KOPT-K1 (cell line): ENCODE data around the gene ZC3H12C.

Source experiments
- H3K27ac ChIP-seq: fragments of 200-600 bp; sonication (generic); 2 replicates; pipeline ENCODE4 v1.5.1; 2016; ENCODE audit warnings: antibody characterized with exemption, mild to moderate bottlenecking, low read depth, low read length; ENCODE audit not compliant: poor library complexity, severe bottlenecking
- H3K36me3 ChIP-seq: fragments of 200-600 bp; sonication (generic); 2 replicates; pipeline ENCODE4 v1.5.1; 2017; ENCODE audit warnings: antibody characterized with exemption, mild to moderate bottlenecking, low read length, moderate library complexity; ENCODE audit not compliant: insufficient read depth
- H3K9me3 ChIP-seq: fragments of 200-600 bp; sonication (generic); 2 replicates; pipeline ENCODE4 v1.5.1; 2017; ENCODE audit warnings: antibody characterized with exemption, low read length, mild to moderate bottlenecking; ENCODE audit not compliant: insufficient read depth, poor library complexity, severe bottlenecking

ZC3H12C gene

GRCh38 chr11:110141812-110142211 is 48.6 kb downstream of the ZC3H12C start:
- Histone ChIP-seq H3K36me3 (no peaks in the 10 kb centered on the region), H3K27ac (no peak overlapping the region)

DNA sequence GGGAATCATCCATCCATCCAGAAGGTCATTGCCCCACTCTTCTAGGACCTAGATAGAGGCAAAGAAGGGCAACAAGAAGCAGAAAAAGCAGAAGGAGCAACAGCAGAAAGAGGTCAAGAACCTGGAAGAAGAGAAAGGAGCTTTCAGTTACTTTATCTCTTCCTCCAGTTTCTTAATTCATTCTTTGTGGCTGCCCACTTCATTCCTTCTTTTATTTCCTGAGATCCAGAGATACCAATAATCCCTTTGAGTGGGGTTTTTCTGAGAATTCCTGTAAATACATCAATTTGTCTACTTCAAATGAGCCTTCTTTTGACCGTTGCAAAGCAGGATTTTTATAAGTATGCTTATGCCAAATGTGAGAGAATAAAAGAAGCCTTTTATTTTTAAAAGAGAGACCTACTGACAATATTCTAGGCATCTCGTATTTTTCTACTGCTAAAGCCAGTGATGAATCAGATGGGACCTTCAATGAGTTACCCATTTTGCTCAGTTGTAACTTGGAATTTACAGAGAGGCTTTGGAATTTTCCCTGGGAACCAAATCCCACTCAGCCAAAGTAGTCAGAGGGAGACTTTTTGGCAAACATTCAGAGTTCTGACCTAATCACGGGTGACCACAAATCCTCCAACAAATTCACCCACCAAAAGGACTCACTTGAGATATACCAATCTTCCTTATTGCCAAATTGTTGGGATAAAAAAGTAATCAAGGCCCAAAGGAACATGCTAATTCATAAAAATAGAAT is 54.9 kb downstream of the ZC3H12C start:
- Histone ChIP-seq H3K36me3 (no peaks in the 10 kb centered on the region), H3K27ac (no peak overlapping the region)

More at GRCh38 chr11:110141812-110142211, 48.6 kb downstream of the ZC3H12C start:
- no peaks in the 10 kb centered on the region for H3K9me3 ChIP-seq

DNA sequence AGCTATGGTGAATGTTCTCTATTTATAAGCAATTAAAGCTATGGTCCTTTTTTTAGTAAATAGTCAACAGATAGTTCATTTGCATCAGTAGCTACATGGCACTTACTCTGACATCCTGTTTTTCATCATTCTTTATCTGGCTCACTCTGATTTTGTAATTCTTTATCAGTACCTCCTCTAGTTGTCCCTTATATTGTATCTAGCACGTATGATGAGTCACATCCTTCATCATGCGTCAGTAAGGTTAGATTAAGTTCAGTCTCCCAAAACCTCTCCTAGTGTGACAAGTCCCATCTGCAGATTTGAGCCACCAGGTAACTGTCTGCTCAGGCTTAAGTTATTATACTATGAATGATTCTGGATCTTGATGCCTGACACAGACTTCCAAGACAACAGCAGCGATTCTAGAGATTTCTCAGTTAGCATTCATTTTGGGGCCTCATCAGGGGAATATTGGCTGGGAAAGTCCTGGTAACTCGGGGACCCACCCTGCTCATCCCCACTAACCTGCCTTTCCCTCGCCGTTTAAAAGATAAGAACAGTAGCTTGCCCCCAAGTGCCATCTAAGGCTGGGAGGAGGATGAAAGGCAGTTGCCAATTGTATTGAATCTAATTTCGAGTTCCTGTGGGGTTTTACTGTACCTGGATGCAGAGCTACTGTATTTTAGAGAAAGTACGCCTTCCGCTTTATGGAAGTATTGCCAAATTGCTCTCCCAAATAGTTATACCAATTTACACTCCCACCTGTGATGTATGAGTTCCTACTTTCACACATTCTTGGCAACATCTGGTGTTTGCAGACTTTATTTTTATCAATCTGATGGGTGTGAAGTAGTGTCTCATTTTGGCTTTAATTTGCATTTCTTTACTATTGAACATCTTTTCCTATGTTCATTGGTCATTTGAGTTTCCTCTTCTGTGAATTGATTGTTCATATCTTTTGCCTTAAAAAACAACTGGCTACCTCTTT is 55.9 kb downstream of the ZC3H12C start:
- Histone ChIP-seq H3K36me3 (no peaks in the 10 kb centered on the region), H3K9me3 (no peaks in the 10 kb centered on the region), H3K27ac (no peak overlapping the region)

More for the DNA sequence above, 54.9 kb downstream of the ZC3H12C start:
- no peaks in the 10 kb centered on the region for H3K9me3 ChIP-seq

GRCh38 chr11:110152199-110152598 is 59.0 kb downstream of the ZC3H12C start:
- H3K36me3 ChIP-seq = no peaks in the 10 kb centered on the region
- H3K27ac ChIP-seq = no peak overlapping the region

DNA sequence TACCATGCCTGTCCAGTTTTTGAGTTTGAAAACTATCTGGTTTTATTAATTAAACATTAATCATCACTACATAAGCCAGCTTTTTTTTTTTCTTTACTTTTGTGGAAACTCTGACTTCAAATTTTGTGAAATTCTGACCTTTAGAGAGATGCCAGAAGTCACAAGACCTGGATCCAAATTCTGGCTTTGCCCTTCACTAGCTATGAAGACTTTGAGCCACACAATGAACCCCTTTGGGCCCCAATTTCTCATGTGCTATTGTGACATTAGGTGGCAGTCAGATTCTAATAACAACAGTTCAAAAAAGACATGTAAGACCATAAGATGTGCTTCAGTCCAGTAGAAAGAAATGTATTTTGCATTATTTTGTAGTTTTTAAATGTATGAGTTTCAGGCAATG is 60.3 kb downstream of the ZC3H12C start:
- no peak overlapping the region for H3K27ac ChIP-seq
- no peaks in the 10 kb centered on the region for H3K9me3 ChIP-seq
- H3K36me3 ChIP-seq = no peaks in the 10 kb centered on the region

More at GRCh38 chr11:110152199-110152598, 59.0 kb downstream of the ZC3H12C start:
- H3K9me3 ChIP-seq = no peaks in the 10 kb centered on the region

DNA sequence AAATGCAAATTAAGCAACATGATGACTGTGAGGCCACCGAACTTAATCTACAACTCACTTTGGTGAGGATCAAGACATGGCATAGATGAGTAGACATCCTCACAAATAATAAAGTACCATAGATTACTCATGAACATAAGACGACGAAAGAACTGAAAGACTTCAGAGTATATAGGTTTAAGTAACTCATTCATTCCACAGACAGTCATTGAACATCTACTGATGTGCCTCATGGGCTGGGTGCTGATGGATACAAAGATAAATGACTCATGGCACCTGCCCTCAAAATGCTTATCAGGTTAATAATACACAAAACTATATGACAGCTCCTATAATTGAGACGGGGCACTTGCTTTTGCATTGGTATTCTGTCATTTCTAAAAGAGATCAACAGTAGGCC is 63.3 kb downstream of the ZC3H12C start:
- Histone ChIP-seq H3K27ac (no peak overlapping the region), H3K36me3 (no peaks in the 10 kb centered on the region), H3K9me3 (no peaks in the 10 kb centered on the region)

DNA sequence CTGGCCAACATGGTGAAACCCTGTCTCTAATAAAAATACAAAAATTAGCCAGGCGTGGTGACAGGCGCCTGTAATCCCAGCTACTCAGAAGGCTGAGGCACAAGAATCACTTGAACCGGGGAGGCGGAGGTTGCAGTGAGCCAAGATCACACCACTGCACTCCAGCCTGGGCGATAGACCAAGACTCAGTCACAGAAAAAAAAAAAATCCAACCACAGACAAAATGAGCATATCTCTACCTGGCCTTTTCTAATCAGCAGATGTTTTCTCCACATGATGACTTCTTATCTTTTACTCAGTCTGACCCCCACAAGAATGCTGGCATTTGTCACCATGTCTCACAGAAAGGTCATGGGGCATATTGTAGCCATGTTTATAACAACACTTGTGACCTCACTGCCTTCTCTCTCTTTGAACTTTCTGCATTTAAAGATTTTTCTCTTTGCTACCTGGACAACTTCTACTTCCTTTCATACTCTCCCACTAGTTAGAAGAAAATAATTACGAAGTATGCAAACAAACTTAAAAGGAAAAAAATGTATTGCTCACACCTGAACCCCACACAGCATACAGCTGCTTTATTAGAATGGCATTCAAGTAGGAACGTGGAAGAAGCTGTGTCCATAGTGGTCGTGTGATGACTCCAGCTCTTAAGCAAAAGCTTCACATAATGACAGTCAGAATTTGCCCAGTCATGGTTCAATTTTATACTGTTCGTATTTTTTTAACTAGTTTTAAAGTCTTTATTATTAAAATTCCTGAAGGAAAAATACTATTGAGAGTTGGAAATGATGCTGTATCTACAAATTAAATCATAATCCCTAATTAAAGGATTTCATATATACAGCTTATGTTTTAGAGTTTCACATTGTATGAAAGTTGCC is 65.4 kb downstream of the ZC3H12C start:
- no peaks in the 10 kb centered on the region for H3K36me3 ChIP-seq
- no peak overlapping the region for H3K27ac ChIP-seq
- no peaks in the 10 kb centered on the region for H3K9me3 ChIP-seq

DNA sequence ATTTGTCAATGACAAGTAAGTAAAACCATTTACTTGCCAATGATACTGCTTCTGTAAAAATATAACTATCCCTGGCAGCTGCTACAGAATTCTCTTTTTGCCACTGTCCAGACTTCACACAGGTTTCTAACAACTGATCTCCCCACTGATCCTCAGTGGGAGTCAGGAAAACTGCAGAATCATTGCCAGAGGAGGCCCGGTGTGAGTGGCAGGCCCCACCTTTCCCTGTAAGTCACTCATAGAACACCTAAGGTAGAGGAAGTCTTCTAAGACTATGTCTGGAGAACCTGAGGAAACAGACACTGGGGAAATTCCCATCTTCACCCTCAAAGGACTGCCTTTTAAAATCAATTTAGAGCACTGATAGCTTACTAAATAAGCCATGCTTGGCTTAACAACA is 66.3 kb downstream of the ZC3H12C start:
- H3K27ac ChIP-seq = no peak overlapping the region
- H3K36me3 ChIP-seq = no peaks in the 10 kb centered on the region

DNA sequence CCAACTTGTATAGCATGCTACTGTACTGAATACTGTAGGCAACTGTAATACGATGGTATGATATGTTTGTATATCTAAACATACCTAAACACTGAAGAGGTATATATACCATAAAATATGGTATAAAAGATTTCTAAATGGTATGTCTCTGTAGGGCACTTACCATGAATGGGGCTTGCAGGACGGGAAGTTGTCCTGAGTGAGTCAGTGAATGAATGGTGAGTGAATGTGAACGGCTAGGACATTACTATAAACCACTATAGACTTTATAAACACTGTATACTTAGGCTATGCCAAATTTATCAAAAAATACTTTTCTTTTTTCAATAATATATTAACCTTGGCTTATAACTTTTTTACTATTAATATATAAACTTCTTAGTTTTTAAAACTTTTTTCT is 66.8 kb downstream of the ZC3H12C start:
- H3K27ac ChIP-seq = no peak overlapping the region
- H3K36me3 ChIP-seq = no peaks in the 10 kb centered on the region
- no peaks in the 10 kb centered on the region for H3K9me3 ChIP-seq

More for the DNA sequence above, 66.3 kb downstream of the ZC3H12C start:
- H3K9me3 ChIP-seq = no peaks in the 10 kb centered on the region

DNA sequence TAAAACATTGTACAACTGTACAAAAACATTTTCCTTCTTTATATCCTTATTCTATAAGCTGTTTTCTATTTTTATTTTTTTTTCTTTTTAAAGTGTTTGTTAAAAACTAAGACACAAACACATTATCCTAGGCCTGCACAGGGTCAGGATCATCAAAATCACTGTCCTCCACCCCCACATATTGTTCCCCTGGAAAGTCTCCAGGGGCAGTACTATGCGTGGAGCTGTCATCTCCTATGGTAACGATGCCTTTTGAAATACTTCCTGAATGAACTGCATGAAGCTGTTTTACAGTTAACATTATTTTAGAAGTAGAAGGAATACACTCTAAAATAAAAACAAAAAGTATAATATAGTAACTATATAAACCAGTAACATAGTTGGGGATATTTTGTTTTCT is 67.2 kb downstream of the ZC3H12C start:
- Histone ChIP-seq H3K9me3 (no peaks in the 10 kb centered on the region), H3K36me3 (no peaks in the 10 kb centered on the region), H3K27ac (no peak overlapping the region)

- Histone ChIP-seq H3K9me3 (no peaks in the 10 kb centered on the region), H3K27ac (no peak overlapping the region), H3K36me3 (no peaks in the 10 kb centered on the region)
Measured at GRCh38 chr11:110161061-110161460, 67.9 kb downstream of the ZC3H12C start.

- Histone ChIP-seq H3K9me3 (no peaks in the 10 kb centered on the region), H3K36me3 (no peaks in the 10 kb centered on the region), H3K27ac (no peak overlapping the region)
Measured at GRCh38 chr11:110162216-110162615, 69.0 kb downstream of the ZC3H12C start.

- no peaks in the 10 kb centered on the region for H3K9me3 ChIP-seq
- no peaks in the 10 kb centered on the region for H3K36me3 ChIP-seq
- no peak overlapping the region for H3K27ac ChIP-seq
Measured at GRCh38 chr11:110165039-110165925, 72.1 kb downstream of the ZC3H12C start.
